GM18870 (cell line): ENCODE results near the gene OSMR.
"Not testable (repeated sequence)": the region's sequence is repeated elsewhere in the genome, so short reads cannot be mapped to it uniquely, and the experiment has no call there.

ENCODE experiments used
- ATAC-seq: cut with Tn5 transposase; IDR thresholded peaks from one replicate; pipeline ENCODE4 v1.9.1; 2021; ENCODE audit warnings: moderate library complexity; ENCODE audit not compliant: unreplicated experiment

Gene OSMR

GRCh38 chr5:38830521-38831051, 15.2 kb upstream of the OSMR start:
- ATAC-seq = no peak

GRCh38 chr5:38831117-38831516, 14.7 kb upstream of the OSMR start:
- ATAC-seq = no peak

- no peak for ATAC-seq
Observed at GRCh38 chr5:38831909-38832308, 13.9 kb upstream of the OSMR start.

- ATAC-seq = no peak
Observed at GRCh38 chr5:38832810-38833209, 13.0 kb upstream of the OSMR start.

- ATAC-seq = no peak
Observed at GRCh38 chr5:38835887-38836286, 9.9 kb upstream of the OSMR start.

- no peak for ATAC-seq
Observed at GRCh38 chr5:38837416-38837815, 8.4 kb upstream of the OSMR start.

- ATAC-seq = no peak
Observed at GRCh38 chr5:38837932-38838331, 7.9 kb upstream of the OSMR start.

GRCh38 chr5:38843665-38844064, 2.1 kb upstream of the OSMR start:
- ATAC-seq = no peak

GRCh38 chr5:38846379-38847011, 683 bp downstream of the OSMR start:
- ATAC-seq = no peak

- no peak for ATAC-seq
Observed at GRCh38 chr5:38847559-38848347, 1.9 kb downstream of the OSMR start.

GRCh38 chr5:38848637-38849036, 2.8 kb downstream of the OSMR start:
- no peak for ATAC-seq

GRCh38 chr5:38851640-38852039, 5.8 kb downstream of the OSMR start:
- not testable (repeated sequence) for ATAC-seq

GRCh38 chr5:38853753-38854470, 8.1 kb downstream of the OSMR start:
- no peak for ATAC-seq

GRCh38 chr5:38854907-38855306, 9.1 kb downstream of the OSMR start:
- ATAC-seq = no peak

- ATAC-seq = no peak
Observed at GRCh38 chr5:38856660-38857059, 10.8 kb downstream of the OSMR start.

- no peak for ATAC-seq
Observed at GRCh38 chr5:38858839-38859238, 13.0 kb downstream of the OSMR start.

GRCh38 chr5:38861986-38862770, 16.4 kb downstream of the OSMR start:
- not testable (repeated sequence) for ATAC-seq

GRCh38 chr5:38866362-38867031, 20.7 kb downstream of the OSMR start:
- ATAC-seq = no peak

GRCh38 chr5:38867032-38867398, 21.2 kb downstream of the OSMR start:
- no peak for ATAC-seq

- no peak for ATAC-seq
Observed at GRCh38 chr5:38867416-38867815, 21.6 kb downstream of the OSMR start.
